SU-DHL-6 (cell line): Measurements from ENCODE around the gene PARP16.
A peak's percentile ranks its signal among the peaks of the same experiment; 100 is the strongest.

Source experiments
- CTCF ChIP-seq: fragments of 200-600 bp; sonication (generic); IDR thresholded peaks from one replicate; pipeline ENCODE4 v1.5.1; 2017; ENCODE audit warnings: antibody characterized with exemption, mild to moderate bottlenecking, low read length, moderate library complexity; ENCODE audit not compliant: insufficient read depth, poor library complexity, severe bottlenecking
- EZH2phosphoT487 ChIP-seq: fragments of 200-600 bp; sonication (generic), shearing (Covaris generic); conservative IDR thresholded peaks from 2 replicates; pipeline ENCODE4 v1.6.1; 2018; ENCODE audit warnings: mild to moderate bottlenecking, antibody characterized with exemption, low read length, moderate library complexity, mixed read lengths

- TF ChIP-seq CTCF: peak; percentile 83
- TF ChIP-seq EZH2phosphoT487: no peak
Observed at GRCh38 chr15:65304381-65305149, 17.9 kb upstream of the PARP16 start, which contains the start of gene RNU5B-1.
